ENCODE data around the gene ITGA11.

ITGA11 gene

DNA sequence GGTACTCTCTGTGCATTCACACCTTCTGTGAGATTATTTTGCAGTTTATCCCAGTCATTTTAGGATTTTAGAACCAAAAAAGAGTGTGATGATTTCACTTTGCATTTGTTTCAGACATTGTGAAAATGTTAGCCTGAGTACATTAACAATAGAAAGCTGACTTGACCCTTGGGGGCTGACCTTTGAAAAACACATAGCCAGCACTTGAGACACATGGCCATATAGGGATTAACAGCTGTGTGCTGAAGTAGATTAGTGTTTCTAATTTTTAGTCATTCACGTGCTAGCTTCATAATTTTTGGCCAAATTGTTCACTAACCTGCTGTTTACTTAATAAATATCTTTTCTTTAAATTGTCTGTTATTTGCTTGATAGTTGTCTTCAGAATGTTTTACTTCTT lies 151.0 kb downstream of the ITGA11 start:
- TF ChIP-seq GATA3 (IDR thresholded peaks at IDR 0.05; ENCODE audit: low read depth, low read length) (no peak), GATA2 (IDR thresholded peaks at IDR 0.05; ENCODE audit: low read depth, low read length) (no peak)

GRCh38 chr15:68279779-68280753 lies 151.9 kb downstream of the ITGA11 start:
- TF ChIP-seq GATA2 (IDR thresholded peaks at IDR 0.05; ENCODE audit: low read depth, low read length) (no peak), GATA3 (IDR thresholded peaks at IDR 0.05; ENCODE audit: low read depth, low read length) (no peak)

DNA sequence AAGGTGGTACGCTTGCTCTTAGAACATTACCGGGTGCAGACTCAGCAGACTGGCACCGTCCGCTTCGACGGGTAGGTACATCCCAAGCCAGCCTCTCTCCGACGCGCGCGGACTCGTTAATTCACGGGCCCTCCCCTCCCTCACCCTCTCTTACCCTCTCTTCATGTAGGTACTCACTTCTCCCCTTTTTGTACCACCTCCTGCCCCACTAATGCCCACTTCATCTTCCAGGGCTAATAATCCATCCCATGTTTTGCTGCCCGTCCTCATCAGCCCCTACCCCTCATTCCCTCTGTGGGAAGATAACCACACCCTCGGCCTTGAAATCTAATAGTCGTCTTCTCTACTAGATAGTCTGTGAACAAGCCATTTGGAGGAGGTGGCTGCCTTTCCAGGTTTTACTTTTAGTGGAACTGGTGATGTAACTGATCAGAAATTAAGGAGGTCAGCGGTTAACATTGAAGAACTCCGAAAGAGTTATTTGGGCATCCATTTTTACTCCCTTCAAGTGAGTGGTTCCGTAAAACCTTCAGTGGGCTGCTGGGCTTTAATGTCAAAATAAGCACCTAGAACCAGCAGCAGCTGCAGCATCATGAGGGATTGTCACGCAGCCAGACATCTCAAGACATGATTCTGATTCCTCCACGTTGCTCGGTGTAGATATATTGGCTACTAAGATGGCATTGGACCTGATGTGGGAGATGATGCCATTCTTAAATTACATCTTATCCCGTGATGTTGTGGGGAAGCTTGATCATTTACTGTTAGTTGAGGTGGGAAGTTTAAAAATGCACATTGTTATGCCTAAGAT lies 153.2 kb downstream of the ITGA11 start:
- TF ChIP-seq GATA2 (IDR thresholded peaks at IDR 0.05; ENCODE audit: low read depth, low read length) (no peak), GATA3 (IDR thresholded peaks at IDR 0.05; ENCODE audit: low read depth, low read length) (no peak)

DNA sequence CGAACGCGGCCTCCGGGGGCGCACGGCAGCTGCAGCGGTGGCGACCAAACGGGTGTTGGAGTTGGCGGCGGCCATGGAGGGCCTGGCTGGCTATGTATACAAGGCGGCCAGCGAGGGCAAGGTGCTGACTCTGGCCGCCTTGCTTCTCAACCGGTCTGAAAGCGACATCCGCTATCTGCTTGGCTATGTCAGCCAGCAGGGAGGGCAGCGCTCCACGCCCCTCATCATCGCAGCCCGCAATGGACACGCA lies 153.7 kb downstream of the ITGA11 start:
- TF ChIP-seq GATA3 (IDR thresholded peaks at IDR 0.05; ENCODE audit: low read depth, low read length) = no peak
- TF ChIP-seq GATA2 (IDR thresholded peaks at IDR 0.05; ENCODE audit: low read depth, low read length) = no peak

DNA sequence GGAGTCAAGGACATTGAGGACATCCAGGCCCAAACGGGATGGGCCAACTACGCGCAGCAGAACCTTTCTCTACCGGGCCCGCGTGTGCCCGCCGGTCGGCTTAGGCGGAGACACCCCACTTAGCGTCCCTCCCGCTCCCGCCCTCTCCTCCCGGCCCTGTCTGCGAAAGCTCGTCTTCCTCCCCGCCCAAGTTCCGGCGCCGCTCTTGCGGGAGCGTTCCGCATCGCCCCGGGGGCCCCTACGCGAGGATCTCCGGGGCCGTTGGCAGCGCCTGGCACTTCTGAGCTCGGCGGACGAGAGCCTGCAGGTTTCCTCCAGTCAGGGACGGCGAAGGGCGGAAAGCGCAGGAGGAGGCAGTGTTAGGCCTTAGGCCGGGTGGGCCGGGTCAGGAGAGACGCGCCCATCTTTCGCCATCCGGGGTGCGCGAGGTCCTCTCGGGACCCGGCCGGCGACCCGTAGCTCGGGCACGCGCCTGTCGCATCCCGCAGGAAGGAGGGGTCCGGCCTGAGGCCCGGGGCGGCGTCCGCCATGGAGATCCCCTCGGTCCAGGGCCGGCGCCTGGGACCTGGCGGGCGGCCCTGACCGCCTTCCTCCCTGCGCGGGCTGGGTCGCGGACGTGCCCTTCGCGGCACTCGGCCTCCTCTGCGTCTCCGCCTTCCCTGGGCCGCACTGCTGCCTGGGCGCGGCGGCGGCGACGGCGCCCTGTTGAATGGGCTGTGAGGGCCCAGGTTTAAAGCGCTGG lies 154.2 kb downstream of the ITGA11 start, which contains the start of gene FEM1B:
TSS of gene FEM1B (plus strand) at position 143 of the 742 bp plus-strand sequence. CDS start 673 bp downstream, outside the sequence.
- no peak for TF ChIP-seq GATA2 (IDR thresholded peaks at IDR 0.05; ENCODE audit: low read depth, low read length)
- no peak for TF ChIP-seq GATA3 (IDR thresholded peaks at IDR 0.05; ENCODE audit: low read depth, low read length)

- TF ChIP-seq GATA2 (IDR thresholded peaks at IDR 0.05; ENCODE audit: low read depth, low read length) = no peak
- no peak for TF ChIP-seq GATA3 (IDR thresholded peaks at IDR 0.05; ENCODE audit: low read depth, low read length)
These were observed 154.8 kb downstream of the ITGA11 start for GRCh38 chr15:68277131-68277602.

DNA sequence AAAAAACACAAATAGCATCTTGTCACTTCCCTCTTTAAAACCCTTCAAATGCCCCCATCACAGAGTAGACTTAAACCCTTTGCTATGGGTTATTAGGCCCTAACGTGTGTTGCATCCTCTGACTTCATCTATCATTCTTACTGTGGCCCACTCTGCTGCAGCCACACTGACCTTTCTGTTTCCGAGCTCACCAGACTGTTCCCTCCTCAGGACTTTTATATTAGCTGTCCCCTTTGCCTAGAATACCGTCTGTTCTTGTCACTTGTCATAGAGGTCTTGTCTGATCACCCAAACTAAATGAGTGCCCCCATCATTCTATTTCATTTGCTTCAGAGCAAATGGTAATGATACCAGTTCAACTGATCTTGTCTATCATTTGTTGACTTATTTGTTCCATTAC lies 155.3 kb downstream of the ITGA11 start:
- TF ChIP-seq GATA3 (IDR thresholded peaks at IDR 0.05; ENCODE audit: low read depth, low read length) = no peak
- TF ChIP-seq GATA2 (IDR thresholded peaks at IDR 0.05; ENCODE audit: low read depth, low read length) = no peak

DNA sequence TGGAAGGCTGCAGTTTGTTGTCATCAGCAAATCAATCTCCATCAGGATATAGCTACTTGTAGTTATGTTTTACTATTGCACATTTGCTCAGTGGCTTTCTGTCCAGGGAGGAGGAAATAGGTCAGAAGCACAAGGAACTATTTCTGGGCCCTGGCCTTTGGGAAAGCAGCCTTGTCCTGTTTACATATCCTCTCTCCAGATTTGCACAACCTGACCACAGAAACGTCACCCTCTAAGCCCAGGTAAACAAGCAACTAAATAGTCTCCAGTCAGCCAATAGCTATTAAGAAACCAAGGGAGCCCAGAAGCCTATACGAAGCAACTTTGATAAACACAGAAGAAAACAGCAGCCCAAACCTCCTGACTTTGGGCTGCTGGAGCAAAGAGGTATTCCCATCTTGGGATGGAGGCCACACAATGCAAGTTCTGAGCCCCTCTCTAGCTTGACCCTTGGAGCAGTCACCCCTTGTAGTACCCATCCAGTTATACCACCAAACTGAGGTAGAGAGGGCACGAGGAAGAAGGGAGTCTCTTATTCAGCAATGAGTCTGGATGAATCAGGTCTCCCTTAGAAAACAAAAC lies 156.7 kb downstream of the ITGA11 start:
- TF ChIP-seq GATA3 (IDR thresholded peaks at IDR 0.05; ENCODE audit: low read depth, low read length) = no peak
- no peak for TF ChIP-seq GATA2 (IDR thresholded peaks at IDR 0.05; ENCODE audit: low read depth, low read length)

- TF ChIP-seq GATA3 (IDR thresholded peaks at IDR 0.05; ENCODE audit: low read depth, low read length) = no peak
- no peak for TF ChIP-seq GATA2 (IDR thresholded peaks at IDR 0.05; ENCODE audit: low read depth, low read length)
These were observed 157.6 kb downstream of the ITGA11 start for GRCh38 chr15:68274201-68274848.

- no peak for TF ChIP-seq GATA2 (IDR thresholded peaks at IDR 0.05; ENCODE audit: low read depth, low read length)
- no peak for TF ChIP-seq GATA3 (IDR thresholded peaks at IDR 0.05; ENCODE audit: low read depth, low read length)
These were observed 159.2 kb downstream of the ITGA11 start for GRCh38 chr15:68272721-68273271.

DNA sequence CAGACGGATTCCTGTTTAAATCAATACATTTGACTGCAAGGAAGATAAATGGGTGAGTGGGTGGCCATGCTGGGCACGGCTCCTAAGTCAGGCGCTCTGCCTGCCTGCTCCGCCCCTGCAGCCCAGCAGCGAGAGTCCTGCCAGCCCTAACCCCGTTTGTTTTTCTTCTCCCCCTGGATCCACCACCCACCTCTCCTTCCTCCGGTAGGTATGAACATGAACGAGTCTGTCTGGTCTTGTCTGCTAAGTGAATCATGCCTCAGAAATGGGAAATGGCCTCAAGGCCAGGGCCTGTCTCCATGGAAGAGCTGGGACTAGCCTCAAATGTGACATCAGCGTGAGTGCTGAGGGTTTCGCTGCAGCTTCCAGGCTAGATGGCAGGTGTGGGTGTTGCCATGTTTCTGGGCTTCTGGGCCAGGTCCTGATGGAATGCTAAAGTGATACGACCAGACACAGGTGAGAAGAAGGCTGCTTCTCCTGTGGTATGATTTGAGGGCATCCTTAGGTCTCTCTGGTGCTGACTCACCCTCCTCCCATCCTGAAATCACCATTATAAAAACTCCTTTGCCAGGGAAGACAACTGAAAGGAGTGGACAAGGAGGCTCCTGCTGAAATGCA lies 160.0 kb downstream of the ITGA11 start:
- no peak for TF ChIP-seq GATA3 (IDR thresholded peaks at IDR 0.05; ENCODE audit: low read depth, low read length)
- no peak for TF ChIP-seq GATA2 (IDR thresholded peaks at IDR 0.05; ENCODE audit: low read depth, low read length)

- no peak for TF ChIP-seq GATA3 (IDR thresholded peaks at IDR 0.05; ENCODE audit: low read depth, low read length)
- TF ChIP-seq GATA2 (IDR thresholded peaks at IDR 0.05; ENCODE audit: low read depth, low read length) = no peak
These were observed 163.6 kb downstream of the ITGA11 start for GRCh38 chr15:68268405-68268804.

Data from SH-SY5Y (cell line).